Stimulated activated CD4-positive, alpha-beta T cell treated with anti-CD3 and anti-CD28 coated beads, Interleukin-1b, Interleukin-23, amount 100 ng/mL, for 48 hours (primary cell): Measurements from ENCODE around the gene MRGPRD.

Experiments used
- DNase-seq: peaks from one replicate; pipeline ENCODE4 v3.0.0-alpha.2; 2020

MRGPRD gene, protein sequence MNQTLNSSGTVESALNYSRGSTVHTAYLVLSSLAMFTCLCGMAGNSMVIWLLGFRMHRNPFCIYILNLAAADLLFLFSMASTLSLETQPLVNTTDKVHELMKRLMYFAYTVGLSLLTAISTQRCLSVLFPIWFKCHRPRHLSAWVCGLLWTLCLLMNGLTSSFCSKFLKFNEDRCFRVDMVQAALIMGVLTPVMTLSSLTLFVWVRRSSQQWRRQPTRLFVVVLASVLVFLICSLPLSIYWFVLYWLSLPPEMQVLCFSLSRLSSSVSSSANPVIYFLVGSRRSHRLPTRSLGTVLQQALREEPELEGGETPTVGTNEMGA

DNA sequence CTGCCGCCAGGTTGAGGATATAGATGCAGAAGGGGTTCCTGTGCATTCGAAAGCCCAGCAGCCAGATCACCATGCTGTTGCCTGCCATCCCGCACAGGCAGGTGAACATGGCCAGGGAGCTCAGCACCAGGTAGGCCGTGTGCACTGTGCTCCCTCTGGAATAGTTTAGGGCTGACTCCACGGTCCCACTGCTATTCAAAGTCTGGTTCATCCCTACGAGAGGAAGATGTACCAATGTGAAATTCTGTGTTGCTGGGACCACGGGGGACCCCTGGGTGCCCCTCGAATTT, at the start of gene MRGPRD:
TSS of gene MRGPRD (minus strand) at position 211 of the 290 bp plus-strand sequence. CDS start at position 211, 0 bp downstream.
- no peak for DNase-seq

- no peak for DNase-seq
Measured at GRCh38 chr11:69030301-69030700, 49.5 kb upstream of the MRGPRD start.

DNA sequence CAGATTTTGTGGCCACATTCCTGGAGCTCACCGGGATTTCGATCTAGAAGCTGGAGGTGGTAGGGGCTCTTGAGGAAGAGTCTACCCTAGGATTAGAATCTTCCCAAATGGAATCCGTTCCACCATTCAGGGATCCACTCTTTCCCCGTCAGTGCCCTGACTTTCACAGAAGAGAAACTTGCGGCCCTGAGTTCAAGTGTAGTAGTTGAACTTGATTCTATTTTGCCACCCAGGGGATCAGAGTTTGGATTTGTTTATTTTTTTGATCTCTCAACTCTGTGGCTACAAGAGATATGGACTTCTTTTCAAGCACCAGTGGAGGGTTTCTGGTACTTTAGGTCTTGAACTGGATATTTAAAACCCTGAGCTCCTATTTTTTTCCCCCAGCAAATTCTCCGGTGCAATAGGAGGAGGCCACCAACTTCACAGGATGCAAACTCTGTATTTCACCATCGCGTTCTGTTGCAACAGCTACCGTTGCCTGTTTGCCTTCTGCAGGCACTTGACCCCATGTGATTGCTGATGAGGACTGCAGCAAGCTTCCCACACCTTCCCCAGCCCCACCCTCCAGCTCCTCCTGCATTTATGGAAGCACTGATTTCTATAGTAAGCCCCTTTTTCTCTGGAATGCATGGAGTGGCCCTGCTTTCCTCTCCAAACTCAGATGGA, 47.1 kb upstream of the MRGPRD start:
- no peak for DNase-seq

GRCh38 chr11:69024509-69024908, 43.7 kb upstream of the MRGPRD start:
- DNase-seq: no peak

DNA sequence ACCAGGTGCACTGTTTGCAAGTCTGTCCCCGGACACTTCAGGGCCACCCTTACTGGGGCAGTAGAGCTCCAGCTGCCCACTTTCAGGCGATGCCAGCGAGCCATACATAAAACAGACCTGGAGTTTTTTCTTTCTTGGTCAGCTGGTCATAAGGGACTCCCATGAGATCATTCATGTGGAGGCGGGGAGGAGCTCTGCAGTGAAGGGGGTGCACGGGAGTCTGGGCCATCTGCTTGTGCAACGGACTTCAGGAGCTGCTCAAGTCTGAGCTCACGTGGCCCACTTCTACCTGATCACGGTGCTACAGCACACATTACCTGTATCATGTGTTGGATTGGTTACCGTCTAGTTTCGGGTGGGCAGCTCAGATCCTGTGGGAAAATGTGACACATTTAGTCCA, 41.5 kb upstream of the MRGPRD start:
- DNase-seq: no peak

- DNase-seq: no peak
Measured at GRCh38 chr11:69018924-69019323, 38.1 kb upstream of the MRGPRD start.

GRCh38 chr11:69017951-69018350, 37.2 kb upstream of the MRGPRD start:
- no peak for DNase-seq

- DNase-seq: no peak
Measured at GRCh38 chr11:69014898-69015549, 34.2 kb upstream of the MRGPRD start.

GRCh38 chr11:69014084-69014851, 33.5 kb upstream of the MRGPRD start:
- DNase-seq: no peak

GRCh38 chr11:69013009-69013951, 32.5 kb upstream of the MRGPRD start, which contains the start of gene MRGPRF:
Gene MRGPRF, minus strand, starts transcription at chr11:69013246. Its CDS starts 3,345 bp downstream, at chr11:69009901.
- peak; percentile 15 for DNase-seq

- no peak for DNase-seq
Measured at GRCh38 chr11:69012092-69013008, 31.6 kb upstream of the MRGPRD start.

DNA sequence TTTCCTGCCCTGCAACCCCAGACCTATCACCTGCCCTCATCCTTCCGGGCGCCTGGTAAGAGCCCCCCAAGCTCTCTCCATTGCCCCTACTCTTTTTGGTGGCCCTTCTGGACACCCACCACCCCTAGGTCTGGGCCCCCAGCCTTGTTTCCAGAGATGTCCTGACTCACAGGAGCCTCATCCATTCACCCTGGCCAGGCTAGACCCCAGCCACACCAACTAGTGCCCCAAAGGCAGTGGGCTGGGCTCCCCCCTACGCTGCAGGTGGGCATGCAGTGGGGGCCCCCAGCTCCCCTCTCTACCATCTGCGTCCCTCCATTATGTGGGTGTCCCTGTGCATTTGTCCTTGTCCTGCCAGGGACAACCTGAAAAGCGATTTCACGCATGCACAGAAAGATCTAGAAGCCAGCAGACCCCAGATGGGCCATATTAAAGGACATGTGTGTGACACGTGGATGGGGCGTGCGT, 30.9 kb upstream of the MRGPRD start:
- no peak for DNase-seq

DNA sequence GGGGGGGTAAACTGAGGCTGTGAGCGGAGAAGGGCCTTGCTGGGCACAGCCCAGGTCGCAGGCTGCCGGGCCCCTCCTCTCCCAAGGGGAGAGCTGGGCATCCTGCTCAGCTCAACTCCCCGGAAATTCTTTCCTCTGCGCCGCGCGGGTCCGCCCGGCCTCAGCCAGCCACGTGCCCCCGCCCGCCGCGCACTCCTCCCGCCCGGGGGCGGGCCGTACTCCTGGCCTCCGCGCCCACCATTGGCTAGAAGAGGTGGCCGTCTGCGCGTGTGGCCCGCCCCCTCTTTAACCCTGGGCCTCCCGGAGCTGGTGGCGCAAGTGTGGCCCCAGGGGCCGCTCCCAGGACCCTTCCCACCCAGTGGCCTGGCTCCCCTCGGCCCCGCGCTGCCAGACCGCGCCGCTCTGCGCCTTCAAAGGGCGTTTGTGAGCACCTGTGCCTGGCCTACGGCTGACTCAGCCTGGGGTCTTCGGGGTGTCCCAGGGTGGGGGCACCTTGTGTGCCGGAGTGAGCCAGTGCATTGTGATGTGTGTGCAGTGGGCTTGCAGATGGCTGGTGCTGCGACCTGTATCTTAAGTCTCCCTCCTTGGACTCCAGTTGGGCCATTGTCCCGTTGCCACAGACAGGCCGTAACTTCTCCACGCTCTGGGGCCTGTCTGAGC, 30.3 kb upstream of the MRGPRD start:
- peak; percentile 45 for DNase-seq

GRCh38 chr11:69010361-69010891, 29.6 kb upstream of the MRGPRD start:
- no peak for DNase-seq

DNA sequence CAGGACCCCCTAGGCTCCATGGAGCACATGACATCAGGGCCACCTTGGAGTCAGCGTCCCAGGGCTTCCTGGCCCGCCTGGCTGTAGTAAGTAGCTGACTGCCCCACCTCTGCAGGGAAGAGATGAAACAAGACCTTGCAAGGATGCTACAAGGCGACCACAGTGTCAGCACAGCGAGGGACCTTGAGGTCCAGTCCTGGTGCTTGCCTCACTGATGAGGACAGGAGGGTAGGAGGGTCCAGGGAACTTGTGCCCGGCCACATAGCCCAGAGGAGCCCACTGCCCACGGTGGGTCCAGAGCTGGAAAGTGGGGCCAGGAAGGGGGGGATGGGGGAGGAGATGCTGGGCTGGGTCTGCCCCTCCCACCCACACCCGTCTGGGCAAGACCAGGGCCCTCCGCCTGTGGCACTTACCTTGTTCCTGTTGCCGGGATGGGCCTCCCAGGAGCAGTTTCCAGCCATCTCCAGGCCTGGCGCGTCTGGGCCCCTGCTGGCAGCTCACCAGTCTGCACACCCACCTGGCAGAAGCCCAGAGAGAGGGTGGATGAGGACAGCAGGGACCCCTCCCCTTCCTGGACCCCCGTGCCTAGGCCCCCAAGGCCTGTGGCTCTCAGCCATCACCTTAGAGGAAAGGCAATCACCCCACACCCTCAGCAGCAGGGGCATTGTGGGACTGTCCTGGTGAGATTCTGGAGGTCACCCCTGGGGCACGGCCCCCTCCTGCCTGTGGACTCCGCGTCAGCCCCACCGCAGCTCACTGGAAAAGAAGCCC, 28.8 kb upstream of the MRGPRD start:
- no peak for DNase-seq

DNA sequence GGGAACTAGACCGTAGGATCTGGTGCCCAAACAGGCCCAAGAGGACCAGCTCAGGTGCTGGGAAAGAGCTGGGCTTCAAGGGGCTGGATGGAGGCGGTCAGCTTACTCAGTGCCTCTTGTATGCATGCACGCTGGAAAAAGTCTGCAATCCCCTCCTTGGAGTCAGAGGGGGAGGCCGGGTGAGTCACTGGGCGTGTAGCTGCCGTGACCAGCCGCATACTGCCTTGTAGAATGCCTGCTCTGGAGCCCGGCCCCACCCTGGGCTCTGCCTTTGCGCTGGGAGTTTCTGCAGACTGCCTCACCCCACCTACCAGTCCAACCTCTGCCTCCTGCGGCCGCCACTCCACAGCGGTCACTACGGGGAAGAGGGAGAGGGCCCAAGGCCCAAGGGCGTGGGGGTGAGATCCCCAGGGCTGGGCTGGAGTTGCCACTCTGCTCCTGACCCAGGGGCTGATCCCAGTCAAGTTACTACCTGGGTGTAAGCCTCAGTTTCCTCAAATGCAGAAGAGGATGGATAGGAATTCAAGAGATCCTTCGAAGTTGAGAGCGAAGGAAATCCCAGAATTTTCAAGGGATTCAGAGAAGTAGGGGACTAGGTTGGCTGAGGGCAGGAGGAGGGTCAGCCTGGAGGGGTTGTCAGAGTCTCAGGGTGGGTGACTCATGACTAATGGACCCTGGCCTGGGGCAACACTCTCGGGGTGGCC, 28.1 kb upstream of the MRGPRD start:
- DNase-seq: no peak

DNA sequence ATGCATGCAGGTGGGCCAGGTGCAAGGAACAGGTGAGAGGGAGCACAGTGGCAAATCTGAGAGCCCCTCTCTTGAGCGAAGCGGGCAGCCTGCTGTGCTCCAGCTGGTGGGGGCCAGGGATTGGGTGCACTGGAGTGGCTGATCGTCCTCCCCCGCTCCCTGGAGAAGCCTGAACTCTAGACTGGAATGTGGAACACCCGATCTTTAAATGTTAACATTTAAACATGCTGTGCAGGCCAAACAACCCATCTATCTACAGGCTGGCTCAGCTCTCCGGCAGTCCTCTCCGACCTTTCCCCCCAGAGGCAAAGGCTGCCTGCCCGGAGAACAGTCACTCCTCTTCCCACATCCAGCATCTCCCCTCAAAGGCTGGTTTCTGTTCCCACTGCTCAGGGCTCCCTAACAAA, 27.2 kb upstream of the MRGPRD start:
- DNase-seq: no peak

DNA sequence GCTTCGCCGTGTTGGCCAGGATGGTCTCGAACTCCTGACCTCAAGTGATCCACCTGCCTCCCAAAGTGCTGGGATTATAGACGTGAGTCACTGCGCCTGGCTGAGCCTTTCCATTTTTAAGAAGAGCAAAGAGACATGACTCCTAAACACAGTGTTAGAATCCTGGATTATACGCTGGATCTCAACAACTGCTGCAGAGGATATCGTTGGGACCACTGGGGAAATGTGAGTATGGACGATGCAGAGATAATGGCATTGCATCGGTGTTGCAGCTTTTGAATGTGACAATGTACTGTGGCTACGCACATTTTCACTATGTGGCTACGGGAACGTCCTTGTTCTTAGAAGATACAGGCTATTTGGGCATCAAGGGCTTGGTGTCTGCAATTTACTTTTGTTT, 26.0 kb upstream of the MRGPRD start:
- no peak for DNase-seq
